Fibroblast of villous mesenchyme (primary cell): Measurements from ENCODE around the gene PCDH9. TPM values are rescaled to one million over a fixed set of nuclear protein-coding genes. Genes with fewer than 3 reads are reported as not detected.

Source experiments
- DNase-seq: peaks from one replicate; pipeline ENCODE4 v3.0.0-alpha.2; 2010; ENCODE audit warnings: low read depth
- H3K4me3 ChIP-seq: 2 replicates; pipeline ENCODE4 v1.5.1; 2011; ENCODE audit warnings: low read depth, mild to moderate bottlenecking, low read length
- total RNA-seq: library from RNA; depleted of rRNA; stranded (reverse); fragments of >200 nt; gene quantifications from 2 replicates; pipeline ENCODE4 v1.2.3, GENCODE V29; 2012
- TF ChIP-seq, protein P1 (sequence below): IDR thresholded peaks from 2 replicates; pipeline ENCODE4 v1.5.1; 2012; ENCODE audit warnings: low read depth, mild to moderate bottlenecking, low read length; ENCODE audit not compliant: insufficient read depth

The PCDH9 gene
- total RNA-seq, 1 donor = 9.9 TPM

DNA sequence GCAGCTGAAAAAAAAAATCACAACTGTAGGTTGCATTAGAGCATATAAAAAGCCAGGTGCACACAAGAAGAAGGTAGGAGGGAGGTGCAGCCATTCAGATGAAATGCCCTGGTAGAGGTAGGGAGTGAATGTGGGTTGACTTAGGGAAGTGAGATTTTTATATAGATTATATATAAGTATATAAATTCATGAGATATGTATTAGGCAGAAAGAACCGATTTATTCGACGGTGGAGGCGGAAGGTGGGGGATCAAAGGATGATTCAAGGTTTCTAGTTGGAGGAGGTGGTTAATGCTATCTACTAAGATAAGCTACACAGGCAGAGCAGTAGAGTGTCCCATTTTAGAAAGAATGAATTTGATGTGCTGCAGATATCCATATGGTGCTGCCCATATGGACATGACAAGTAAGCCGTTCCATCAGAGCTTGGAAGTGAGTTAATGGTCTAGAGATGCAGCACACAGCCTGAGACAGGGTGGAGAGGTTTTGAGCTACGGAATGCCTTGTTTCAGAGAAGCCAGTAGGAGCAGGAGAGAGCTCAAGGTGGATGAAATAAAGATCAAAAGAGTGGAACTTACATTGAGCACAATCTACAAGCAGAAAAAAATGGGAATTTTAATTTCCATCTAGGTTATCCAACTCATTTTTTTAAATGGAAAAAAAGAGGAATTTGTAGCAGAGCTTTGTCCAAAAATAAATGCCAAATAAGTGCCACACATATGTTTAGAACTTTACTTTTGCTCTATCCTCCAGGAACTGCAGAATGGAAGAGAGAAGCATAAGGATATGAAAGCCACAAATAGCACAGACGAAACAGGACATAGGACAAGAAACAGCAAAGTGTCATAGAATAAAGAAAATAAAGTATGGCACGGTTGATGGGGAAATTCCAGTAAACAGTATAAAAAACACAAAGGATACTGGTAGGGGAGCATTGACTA is 177.3 kb downstream of the PCDH9 start:
- DNase-seq = no peak
- no peak overlapping the region for H3K4me3 ChIP-seq
- TF ChIP-seq, protein P1, sequence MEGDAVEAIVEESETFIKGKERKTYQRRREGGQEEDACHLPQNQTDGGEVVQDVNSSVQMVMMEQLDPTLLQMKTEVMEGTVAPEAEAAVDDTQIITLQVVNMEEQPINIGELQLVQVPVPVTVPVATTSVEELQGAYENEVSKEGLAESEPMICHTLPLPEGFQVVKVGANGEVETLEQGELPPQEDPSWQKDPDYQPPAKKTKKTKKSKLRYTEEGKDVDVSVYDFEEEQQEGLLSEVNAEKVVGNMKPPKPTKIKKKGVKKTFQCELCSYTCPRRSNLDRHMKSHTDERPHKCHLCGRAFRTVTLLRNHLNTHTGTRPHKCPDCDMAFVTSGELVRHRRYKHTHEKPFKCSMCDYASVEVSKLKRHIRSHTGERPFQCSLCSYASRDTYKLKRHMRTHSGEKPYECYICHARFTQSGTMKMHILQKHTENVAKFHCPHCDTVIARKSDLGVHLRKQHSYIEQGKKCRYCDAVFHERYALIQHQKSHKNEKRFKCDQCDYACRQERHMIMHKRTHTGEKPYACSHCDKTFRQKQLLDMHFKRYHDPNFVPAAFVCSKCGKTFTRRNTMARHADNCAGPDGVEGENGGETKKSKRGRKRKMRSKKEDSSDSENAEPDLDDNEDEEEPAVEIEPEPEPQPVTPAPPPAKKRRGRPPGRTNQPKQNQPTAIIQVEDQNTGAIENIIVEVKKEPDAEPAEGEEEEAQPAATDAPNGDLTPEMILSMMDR = no peak

DNA sequence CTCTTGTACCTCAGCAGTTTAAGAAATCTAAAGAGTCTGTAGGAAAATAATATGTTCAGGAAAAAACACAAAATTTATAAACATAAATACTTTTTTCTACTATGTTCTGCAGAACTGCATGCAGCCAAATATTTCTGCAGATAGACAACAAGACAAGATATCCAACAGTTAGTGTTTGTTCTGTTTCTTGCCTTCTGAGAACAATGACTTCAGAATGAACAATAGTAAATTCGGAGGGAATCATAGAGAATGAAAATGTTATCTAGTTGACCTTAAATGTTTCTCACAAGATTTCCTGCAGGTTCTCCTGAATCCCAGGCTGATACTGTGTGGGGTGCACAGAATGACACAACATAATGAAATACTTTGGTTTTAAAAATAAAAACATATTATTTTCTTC is 180.4 kb downstream of the PCDH9 start:
- H3K4me3 ChIP-seq = no peak overlapping the region
- DNase-seq = no peak
- TF ChIP-seq, protein P1 = no peak

DNA sequence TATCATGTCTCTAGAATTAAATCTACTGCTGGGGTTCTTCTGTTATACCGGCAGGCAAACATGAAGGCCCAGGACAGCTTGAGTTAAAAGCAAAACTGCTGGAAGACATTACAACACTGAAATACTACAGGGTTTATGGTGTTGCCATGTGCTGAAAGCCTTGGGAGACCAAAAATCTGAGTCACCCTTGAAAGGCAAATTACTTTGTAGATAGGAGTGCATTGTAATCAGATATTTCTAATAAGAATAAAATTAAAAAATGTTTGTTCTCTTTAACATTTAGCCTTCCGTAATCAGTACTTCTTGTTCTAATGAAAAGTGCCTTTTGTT is 181.3 kb downstream of the PCDH9 start:
- DNase-seq = peak; percentile 40
- H3K4me3 ChIP-seq = no peak overlapping the region
- TF ChIP-seq, protein P1 = no peak

DNA sequence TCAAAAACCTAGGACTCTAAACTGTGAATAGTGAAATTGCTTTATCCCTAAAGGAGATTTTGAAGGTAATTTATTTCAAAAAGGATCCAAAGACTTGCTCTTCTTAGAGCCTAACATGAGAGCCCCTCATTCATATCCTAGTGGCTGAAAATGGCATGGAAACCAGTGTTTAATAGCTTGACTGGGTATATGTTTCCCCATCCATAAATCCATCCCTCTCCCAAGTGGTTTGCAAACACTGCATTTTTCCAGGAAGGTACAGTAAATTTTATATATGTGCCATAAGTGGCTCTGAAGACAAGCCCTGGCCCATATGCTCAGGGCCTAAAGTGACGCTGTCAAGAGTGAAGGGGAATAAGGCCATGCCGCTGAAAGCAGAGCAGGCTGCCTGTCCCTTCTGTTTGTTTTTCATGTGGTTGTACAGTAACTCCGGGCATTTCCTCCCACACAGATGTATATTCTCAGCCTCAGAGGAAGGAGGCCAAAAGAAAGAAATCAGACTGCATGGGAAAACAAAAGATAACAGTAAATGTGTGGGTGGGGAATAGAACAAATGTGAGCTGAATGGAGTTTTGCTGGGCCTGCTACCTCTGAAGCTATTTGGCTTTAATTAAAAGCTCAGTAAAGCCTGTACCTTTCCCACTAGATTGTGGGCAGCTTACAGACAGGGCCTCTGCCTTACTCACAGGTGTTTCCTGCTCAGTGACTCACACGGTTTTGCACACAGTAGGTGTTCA is 181.9 kb downstream of the PCDH9 start:
- TF ChIP-seq, protein P1 = no peak
- H3K4me3 ChIP-seq = no peak overlapping the region
- DNase-seq = peak; percentile 27

DNA sequence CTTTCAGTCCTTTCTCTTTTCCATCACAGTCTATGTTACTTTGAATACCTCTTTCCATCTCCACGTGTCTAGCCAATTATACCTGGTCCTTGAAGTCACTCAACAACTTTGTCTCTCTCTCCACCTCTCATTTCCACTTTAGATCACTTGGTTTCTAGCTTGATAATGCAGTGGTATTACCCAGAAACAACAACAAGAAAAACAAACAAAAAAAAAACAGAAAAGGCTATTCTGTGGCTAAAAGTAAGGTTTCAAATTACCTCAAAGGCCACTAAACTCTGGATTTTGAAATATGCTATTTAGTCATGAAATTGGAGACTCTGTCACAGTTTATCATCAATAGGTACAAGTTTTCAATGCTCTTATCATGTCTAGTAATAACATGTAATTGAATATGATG is 184.8 kb downstream of the PCDH9 start:
- TF ChIP-seq, protein P1 = no peak
- no peak for DNase-seq
- H3K4me3 ChIP-seq = no peak overlapping the region

DNA sequence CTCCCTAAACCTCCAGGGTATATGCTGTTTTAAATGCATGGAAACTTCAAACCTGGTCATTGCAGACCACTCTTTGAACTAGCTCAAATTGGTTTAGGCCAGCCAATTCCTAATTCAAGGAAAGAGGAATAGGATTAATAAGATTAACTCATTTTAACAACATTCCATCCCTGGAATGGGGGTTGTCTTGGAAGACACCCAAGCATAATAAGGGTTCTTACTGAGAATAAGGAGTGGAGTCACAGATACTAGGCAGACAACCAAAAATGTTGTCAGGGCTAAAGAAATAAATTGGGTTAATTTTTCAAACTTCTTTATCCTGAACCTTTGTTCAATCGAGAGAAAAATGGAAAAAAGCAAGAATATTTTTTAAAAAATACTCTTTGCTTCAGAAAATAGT is 186.2 kb downstream of the PCDH9 start:
- H3K4me3 ChIP-seq = no peak overlapping the region
- TF ChIP-seq, protein P1 = no peak
- DNase-seq = no peak
